ENCODE data around the gene ACCSL.

ACCSL gene

DNA sequence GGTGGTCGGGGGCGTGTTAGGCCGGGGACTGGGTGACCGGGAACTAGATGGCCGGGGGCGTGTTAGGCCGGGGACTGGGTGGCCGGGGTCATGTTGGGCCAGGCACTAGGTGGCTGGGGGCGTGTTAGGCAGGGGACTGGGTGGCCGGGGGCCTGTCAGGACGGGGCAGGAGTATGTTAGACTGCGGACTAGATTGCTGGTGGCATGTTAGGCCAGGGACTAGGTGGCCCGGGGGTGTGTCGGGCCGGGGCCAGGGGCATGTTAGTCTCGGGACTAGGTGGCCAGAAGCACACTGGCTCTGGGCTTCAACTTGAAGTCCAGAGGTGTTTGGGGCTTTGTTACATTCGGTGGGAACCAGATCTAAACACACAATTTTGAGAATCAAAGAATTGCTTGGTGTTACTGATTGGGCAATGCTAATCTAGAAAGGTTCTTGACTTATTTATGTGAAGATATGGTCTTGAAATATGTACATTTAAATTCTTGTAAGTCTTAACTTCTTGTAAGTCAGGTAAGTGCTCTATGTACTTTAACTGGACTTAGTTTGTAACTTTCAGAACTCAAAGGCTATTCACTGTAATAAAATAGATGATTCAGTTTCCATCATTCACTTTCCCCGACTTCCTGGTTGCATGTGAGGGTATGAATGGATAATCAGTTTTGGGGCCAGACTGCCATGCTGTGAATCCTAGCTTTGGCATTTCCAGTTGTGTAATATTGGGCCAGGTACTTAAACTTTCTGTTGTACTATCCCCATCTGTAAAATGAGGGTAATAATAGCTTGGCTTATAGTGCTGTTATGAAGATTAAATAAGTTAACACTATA, 48.8 kb downstream of the ACCSL start:
- DNase-seq (ENCODE audit: low spot score), result no peak

DNA sequence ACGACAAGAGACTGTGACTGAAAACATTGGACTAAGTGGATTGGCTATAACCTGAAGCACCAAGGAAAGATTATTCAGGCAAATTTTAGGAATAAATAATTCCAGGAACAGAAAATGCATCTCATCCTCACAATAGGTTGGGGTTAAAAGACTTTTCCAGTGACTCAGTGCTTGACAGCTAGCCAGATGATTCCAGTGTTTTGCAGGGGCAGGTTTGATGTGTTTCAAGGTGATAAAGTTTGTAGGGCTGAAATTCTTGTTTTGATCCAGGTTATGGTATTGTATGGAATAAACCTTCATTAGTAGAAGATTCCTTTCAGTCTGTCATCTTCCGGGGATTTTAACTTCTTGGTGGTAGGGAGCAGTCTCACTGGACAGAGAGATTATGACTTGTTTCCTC, 50.0 kb downstream of the ACCSL start:
- DNase-seq (ENCODE audit: low spot score), result no peak

DNA sequence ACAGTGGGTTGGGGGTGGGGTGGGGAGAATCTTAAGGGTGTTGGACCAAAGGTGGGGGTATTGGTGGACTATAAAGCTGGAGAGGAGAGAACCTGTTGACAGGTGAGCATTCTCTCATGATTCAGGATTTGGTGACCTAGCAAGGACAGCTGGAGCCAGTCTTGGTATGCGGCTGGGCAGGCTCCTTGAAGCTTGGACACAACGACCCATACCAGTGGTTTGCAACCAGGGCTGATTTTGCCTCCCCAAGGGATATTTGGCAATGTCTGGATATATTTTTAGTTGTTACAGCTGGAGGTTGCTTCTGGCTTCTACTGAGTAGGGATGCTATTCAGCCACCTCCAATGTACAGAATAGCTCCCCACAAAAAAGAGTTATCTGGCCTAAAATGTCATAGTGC, 53.3 kb downstream of the ACCSL start:
- no peak for DNase-seq (ENCODE audit: low spot score)

GRCh38 chr11:44104481-44105294, 56.9 kb downstream of the ACCSL start:
- no peak for DNase-seq (ENCODE audit: low spot score)

- no peak for DNase-seq (ENCODE audit: low spot score)
Observed at GRCh38 chr11:44108260-44108659, 60.5 kb downstream of the ACCSL start.

All from CD4-positive, alpha-beta T cell treated with Interleukin-15 for 4 hours (primary cell).